HG03457 (cell line): Measurements from ENCODE around the gene CCDC40.

Experiments
- ATAC-seq: cut with Tn5 transposase; IDR thresholded peaks from one replicate; pipeline ENCODE4 v1.9.1; 2021; ENCODE audit warnings: moderate number of reproducible peaks; ENCODE audit not compliant: unreplicated experiment

Gene CCDC40

DNA sequence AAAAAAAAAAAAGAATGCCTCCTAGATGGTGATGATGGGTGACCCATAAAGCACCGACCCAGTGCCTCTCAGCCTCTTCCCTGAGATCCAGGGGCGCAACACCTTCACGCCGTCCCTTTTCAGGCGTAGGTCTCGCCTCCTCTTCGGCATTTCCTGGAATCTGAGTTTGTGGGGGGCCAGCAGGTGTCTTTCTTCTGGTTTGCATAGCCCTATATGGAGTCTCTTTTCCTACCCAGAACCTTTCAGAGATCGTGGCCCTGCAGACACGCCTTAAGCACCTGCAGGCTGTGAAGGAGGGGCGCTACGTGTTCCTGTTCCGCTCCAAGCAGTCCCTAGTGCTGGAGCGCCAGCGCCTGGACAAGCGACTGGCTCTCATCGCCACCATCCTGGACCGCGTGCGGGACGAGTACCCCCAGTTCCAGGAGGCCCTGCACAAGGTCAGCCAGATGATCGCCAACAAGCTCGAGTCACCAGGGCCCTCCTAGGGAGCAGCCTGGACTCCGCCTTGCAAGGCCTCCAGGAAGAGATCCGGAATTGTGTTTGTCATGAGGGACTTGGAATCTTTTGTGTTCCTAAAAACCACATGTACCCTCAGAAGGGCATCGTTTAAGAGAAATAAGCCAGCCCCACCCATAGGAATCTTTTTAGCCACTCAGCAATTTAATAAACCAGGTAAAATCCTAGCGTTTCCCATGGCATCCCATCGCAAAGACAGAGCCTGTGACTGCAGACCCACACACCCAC, 63.0 kb downstream of the CCDC40 start:
- ATAC-seq: no peak

GRCh38 chr17:80100035-80100323, 63.5 kb downstream of the CCDC40 start:
- no peak for ATAC-seq

DNA sequence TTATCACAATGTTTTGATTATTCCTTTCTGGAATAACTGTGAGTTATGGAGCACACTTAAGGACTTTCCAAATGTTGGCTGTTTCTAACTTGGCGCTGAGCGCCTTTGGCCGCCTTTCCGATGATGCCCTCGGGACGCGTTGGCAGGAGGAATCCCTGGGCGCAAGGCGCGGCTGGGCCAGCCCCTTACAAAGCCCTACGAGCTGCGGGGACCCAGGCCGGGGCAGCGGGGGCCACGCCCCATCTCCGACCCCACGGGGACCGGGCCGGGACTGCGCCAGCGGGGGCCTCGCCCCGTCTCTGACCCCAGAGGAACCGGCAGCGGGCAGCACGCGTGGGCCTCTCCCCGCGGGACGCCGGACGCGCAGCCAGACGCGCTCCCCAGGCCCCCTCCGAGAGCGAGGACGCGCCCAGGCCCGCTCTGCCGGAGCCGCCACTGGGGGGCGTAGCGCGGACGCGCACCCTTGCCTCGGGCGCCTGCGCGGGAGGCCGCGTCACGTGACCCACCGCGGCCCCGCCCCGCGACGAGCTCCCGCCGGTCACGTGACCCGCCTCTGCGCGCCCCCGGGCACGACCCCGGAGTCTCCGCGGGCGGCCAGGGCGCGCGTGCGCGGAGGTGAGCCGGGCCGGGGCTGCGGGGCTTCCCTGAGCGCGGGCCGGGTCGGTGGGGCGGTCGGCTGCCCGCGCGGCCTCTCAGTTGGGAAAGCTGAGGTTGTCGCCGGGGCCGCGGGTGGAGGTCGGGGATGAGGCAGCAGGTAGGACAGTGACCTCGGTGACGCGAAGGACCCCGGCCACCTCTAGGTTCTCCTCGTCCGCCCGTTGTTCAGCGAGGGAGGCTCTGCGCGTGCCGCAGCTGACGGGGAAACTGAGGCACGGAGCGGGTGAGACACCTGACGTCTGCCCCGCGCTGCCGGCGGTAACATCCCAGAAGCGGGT, 64.8 kb downstream of the CCDC40 start, which contains the start of gene GAA:
TSS of gene GAA (plus strand) at position 571 of the 935 bp plus-strand sequence. CDS start 3,006 bp downstream, outside the sequence.
- ATAC-seq: no peak

- ATAC-seq: no peak
These were observed 65.7 kb downstream of the CCDC40 start for GRCh38 chr17:80101946-80102663.

- no peak for ATAC-seq
These were observed 66.4 kb downstream of the CCDC40 start for GRCh38 chr17:80102664-80103448.

DNA sequence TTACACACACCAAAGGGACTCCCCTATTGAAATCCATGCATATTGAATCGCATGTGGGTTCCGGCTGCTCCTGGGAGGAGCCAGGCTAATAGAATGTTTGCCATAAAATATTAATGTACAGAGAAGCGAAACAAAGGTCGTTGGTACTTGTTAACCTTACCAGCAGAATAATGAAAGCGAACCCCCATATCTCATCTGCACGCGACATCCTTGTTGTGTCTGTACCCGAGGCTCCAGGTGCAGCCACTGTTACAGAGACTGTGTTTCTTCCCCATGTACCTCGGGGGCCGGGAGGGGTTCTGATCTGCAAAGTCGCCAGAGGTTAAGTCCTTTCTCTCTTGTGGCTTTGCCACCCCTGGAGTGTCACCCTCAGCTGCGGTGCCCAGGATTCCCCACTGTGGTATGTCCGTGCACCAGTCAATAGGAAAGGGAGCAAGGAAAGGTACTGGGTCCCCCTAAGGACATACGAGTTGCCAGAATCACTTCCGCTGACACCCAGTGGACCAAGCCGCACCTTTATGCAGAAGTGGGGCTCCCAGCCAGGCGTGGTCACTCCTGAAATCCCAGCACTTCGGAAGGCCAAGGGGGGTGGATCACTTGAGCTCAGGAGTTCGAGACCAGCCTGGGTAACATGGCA, 67.1 kb downstream of the CCDC40 start:
- ATAC-seq: no peak

DNA sequence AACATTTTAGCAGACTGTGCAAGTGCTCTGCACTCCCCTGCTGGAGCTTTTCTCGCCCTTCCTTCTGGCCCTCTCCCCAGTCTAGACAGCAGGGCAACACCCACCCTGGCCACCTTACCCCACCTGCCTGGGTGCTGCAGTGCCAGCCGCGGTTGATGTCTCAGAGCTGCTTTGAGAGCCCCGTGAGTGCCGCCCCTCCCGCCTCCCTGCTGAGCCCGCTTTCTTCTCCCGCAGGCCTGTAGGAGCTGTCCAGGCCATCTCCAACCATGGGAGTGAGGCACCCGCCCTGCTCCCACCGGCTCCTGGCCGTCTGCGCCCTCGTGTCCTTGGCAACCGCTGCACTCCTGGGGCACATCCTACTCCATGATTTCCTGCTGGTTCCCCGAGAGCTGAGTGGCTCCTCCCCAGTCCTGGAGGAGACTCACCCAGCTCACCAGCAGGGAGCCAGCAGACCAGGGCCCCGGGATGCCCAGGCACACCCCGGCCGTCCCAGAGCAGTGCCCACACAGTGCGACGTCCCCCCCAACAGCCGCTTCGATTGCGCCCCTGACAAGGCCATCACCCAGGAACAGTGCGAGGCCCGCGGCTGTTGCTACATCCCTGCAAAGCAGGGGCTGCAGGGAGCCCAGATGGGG, 68.0 kb downstream of the CCDC40 start:
- ATAC-seq: no peak

GRCh38 chr17:80104956-80105375, 68.5 kb downstream of the CCDC40 start:
- no peak for ATAC-seq

- ATAC-seq: no peak
These were observed 69.3 kb downstream of the CCDC40 start for GRCh38 chr17:80105762-80106161.

DNA sequence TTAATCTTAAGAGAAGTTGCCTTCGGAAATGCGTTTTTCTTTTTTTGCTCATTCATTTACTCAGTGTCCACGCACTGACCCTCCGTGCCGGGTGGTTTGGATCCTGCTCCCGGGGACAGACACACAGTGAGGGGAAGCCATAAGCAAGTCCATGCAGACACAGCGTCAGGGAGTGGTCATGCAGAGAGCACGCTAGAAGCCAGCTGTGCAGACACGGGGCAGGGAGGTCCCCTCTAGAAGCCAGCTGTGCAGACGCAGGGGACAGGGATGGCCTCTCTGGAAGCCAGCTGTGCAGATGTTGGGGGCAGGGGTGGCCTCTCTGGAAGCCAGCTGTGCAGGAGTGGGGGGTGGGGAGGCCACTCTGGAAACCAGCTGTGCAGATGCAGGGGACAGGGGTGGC, 69.7 kb downstream of the CCDC40 start:
- ATAC-seq: no peak

DNA sequence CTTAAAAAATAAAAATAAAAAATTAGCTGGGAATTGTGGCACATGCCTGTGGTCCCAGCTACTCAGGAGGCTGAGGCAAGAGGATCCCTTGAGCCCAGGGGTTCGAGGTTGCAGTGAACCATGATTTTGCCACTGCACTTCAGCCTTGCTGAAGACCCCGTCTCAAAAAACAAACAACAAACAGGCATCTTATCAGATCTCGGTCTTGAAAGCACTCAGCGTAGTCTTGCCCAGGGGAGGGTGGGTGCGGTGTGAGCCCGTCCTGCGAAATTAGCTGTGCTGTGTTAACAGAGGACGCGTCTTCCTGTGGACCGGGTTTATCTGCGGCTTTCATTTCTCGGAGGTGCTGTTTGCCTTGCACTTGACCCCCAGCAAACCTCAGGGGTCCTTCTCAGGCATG, 70.3 kb downstream of the CCDC40 start:
- no peak for ATAC-seq

DNA sequence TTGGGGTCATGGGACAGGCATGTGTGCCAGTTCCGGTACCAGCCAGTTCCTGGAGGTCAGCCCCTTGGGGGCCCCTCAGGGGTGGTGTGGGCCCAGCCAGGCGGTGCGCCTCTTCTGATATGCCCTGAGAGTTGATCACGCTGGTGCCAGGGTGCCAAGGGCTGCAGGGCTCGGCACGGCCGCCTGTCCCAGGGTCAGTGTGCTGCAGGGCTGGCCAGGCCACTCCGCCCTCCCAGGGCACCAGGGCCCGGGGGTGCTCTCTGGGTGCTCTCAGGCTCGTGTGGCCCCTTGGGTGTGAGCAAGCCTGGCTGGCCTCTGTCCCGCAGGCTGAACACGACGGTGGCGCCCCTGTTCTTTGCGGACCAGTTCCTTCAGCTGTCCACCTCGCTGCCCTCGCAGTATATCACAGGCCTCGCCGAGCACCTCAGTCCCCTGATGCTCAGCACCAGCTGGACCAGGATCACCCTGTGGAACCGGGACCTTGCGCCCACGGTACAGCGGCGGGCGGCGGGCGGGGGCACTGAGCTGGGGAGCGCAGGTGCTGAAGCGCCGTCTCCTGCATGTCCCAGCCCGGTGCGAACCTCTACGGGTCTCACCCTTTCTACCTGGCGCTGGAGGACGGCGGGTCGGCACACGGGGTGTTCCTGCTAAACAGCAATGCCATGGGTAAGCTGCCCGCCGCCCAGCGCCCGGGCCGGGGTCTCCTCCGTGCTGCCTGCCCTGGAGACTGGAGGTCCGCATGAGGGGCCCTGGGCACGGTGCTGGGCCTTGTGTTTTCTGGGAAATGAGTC, 71.0 kb downstream of the CCDC40 start:
- no peak for ATAC-seq

DNA sequence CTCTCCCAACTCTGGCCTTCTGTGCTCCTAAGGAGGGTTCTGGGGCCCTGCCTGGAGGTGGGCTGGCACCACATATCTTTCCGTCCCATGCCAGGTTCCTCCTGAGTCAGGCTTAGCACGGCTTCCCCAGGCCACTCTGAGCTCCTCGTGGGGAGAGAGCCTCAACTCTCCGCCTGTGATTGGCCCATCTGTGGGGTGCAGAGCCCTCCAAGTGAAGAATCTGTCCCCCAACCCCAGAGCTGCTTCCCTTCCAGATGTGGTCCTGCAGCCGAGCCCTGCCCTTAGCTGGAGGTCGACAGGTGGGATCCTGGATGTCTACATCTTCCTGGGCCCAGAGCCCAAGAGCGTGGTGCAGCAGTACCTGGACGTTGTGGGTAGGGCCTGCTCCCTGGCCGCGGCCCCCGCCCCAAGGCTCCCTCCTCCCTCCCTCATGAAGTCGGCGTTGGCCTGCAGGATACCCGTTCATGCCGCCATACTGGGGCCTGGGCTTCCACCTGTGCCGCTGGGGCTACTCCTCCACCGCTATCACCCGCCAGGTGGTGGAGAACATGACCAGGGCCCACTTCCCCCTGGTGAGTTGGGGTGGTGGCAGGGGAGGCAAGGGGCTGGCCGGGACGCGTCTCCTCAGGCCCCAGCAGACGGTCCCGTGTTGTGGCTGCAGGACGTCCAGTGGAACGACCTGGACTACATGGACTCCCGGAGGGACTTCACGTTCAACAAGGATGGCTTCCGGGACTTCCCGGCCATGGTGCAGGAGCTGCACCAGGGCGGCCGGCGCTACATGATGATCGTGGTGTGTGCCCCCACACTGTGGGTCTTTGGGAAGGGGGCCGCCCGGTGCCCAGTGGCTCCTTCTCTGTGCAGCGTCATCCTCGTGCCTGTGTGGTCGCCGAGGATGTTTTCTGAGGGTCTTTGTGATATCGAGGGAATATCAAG, 71.9 kb downstream of the CCDC40 start:
- ATAC-seq: no peak

- ATAC-seq: no peak
These were observed 72.7 kb downstream of the CCDC40 start for GRCh38 chr17:80109066-80109660.

GRCh38 chr17:80109713-80110446, 73.4 kb downstream of the CCDC40 start:
- ATAC-seq: no peak

GRCh38 chr17:80110447-80110812, 74.0 kb downstream of the CCDC40 start:
- no peak for ATAC-seq
